GM12878 (cell line): Measurements from ENCODE around the gene ASCC1. TPM values are rescaled to one million over a fixed set of nuclear protein-coding genes. Genes with fewer than 3 reads are reported as not detected.

Experiments
- ATAC-seq: fragments of 200-7000 bp; cut with Tn5 transposase; 3 replicates; pipeline ENCODE4 v1.9.1; 2020; ENCODE audit warnings: mild to moderate bottlenecking, moderate library complexity
- BruUV-seq: library from RNA; stranded (reverse); fragments of 400-500 nt; replicated peaks from 2 replicates; lab custom pipeline; 2021; lab: Mats Ljungman, UMichigan
- CTCF ChIA-PET: fragments of 300-600 bp; sonication (Branson Sonifier 250); formaldehyde crosslinking; extraction: SDS; loops from one replicate; lab custom pipeline; 2021; ENCODE audit warnings: inconsistent platforms; lab: Yijun Ruan, JAX
- POLR2A ChIA-PET: fragments of 350-600 bp; formaldehyde crosslinking; extraction: SDS; loops from one replicate; lab custom pipeline; 2021; ENCODE audit warnings: inconsistent platforms; lab: Charles Lee
- RAD21 ChIA-PET: fragments of 300-600 bp; sonication (Branson Sonifier 250); formaldehyde crosslinking; loops from one replicate; lab custom pipeline; 2023; ENCODE audit warnings: antibody characterized with exemption; ENCODE audit not compliant: unreplicated experiment; lab: Charles Lee
- SMC1A ChIA-PET: fragments of 300-600 bp; sonication (Branson Sonifier 250); formaldehyde crosslinking; loops from one replicate; lab custom pipeline; 2023; ENCODE audit not compliant: unreplicated experiment, uncharacterized antibody; lab: Charles Lee
- DNase-seq: peaks from one replicate; pipeline ENCODE4 v3.0.0-alpha.2; 2011; ENCODE audit warnings: low read depth, low spot score
- FAIRE-seq: peaks from 3 replicates; lab custom pipeline; 2011; peaks lifted over from hg19 to GRCh38; lab: Jason Lieb, UNC
- H2AFZ ChIP-seq: 2 replicates; pipeline ENCODE4 v1.6.0; 2011; ENCODE audit warnings: low read depth, low read length, control low read depth; ENCODE audit not compliant: control insufficient read depth
- H3K27ac ChIP-seq: 2 replicates; pipeline ENCODE4 v1.5.1; 2011; ENCODE audit warnings: control low read depth; ENCODE audit not compliant: control insufficient read depth, insufficient read depth
- H3K27me3 ChIP-seq, 2 experiments: replicated peaks in 1 of 2; 2 replicates each; pipeline versions ENCODE4 v1.6.0 to v1.6.1; 2011; ENCODE audit warnings: low read length in 1 of 2; ENCODE audit not compliant: control insufficient read depth in 2 of 2, insufficient read depth in 2 of 2
- H3K36me3 ChIP-seq, 2 experiments: 2 replicates each; pipeline ENCODE4 v1.5.1; 2011; ENCODE audit warnings: low read length in 1 of 2; ENCODE audit not compliant: control insufficient read depth in 2 of 2, insufficient read depth in 2 of 2
- H3K4me1 ChIP-seq: 2 replicates; pipeline ENCODE4 v1.6.1; 2011; ENCODE audit warnings: mild to moderate bottlenecking, low read length, moderate library complexity, mixed read lengths; ENCODE audit not compliant: control insufficient read depth, insufficient read depth
- H3K4me2 ChIP-seq: 2 replicates; pipeline ENCODE4 v1.6.0; 2011; ENCODE audit warnings: control low read depth; ENCODE audit not compliant: control insufficient read depth, insufficient read depth
- H3K4me3 ChIP-seq: fragments of 200-600 bp; sonication (generic); 2 replicates; pipeline ENCODE4 v1.5.1; 2016
- H3K79me2 ChIP-seq: 2 replicates; pipeline ENCODE4 v1.6.0; 2011; ENCODE audit warnings: low read length; ENCODE audit not compliant: control insufficient read depth, insufficient read depth
- H3K9ac ChIP-seq: 2 replicates; pipeline ENCODE4 v1.8.0; 2011; ENCODE audit warnings: low read length, control low read depth, mixed read lengths; ENCODE audit not compliant: control insufficient read depth, insufficient read depth
- H3K9me3 ChIP-seq: replicated peaks from 3 replicates; pipeline ENCODE4 v1.5.1; 2011; ENCODE audit warnings: mild to moderate bottlenecking, low read length; ENCODE audit not compliant: control insufficient read depth, insufficient read depth
- H4K20me1 ChIP-seq: 2 replicates; pipeline ENCODE4 v1.6.0; 2011; ENCODE audit not compliant: control insufficient read depth, insufficient read depth
- ASH2L ChIP-seq: fragments of 300-600, 200-600 bp; sonication (generic); IDR thresholded peaks from 2 replicates; pipeline ENCODE4 v1.6.1; 2017; ENCODE audit warnings: low read depth, mild to moderate bottlenecking, borderline replicate concordance
- BMI1 ChIP-seq: fragments of 450-650 bp; IDR thresholded peaks from 2 replicates; pipeline ENCODE4 v1.6.1; 2016; ENCODE audit warnings: mild to moderate bottlenecking, moderate library complexity, borderline replicate concordance
- CBX5 ChIP-seq: sonication (generic); IDR thresholded peaks from 2 replicates; pipeline ENCODE4 v1.6.1; 2016; ENCODE audit warnings: low read depth, moderate library complexity, mild to moderate bottlenecking, inconsistent platforms
- CHD2 ChIP-seq: IDR thresholded peaks from 2 replicates; pipeline ENCODE4 v1.6.1; 2011; ENCODE audit warnings: low read depth, low read length, improper control_type of control experiment, borderline replicate concordance
- E2F4 ChIP-seq: IDR thresholded peaks from 2 replicates; pipeline ENCODE4 v1.6.1; 2012; ENCODE audit warnings: low read depth, low read length, improper control_type of control experiment
- FOXM1 ChIP-seq: IDR thresholded peaks from 2 replicates; pipeline ENCODE4 v1.6.1; 2012; ENCODE audit warnings: low read depth, mild to moderate bottlenecking, inconsistent platforms, low read length, moderate library complexity
- GABPA ChIP-seq: IDR thresholded peaks from 2 replicates; pipeline ENCODE4 v1.6.1; 2014; ENCODE audit warnings: antibody characterized with exemption, low read depth, mild to moderate bottlenecking, inconsistent platforms
- HCFC1 ChIP-seq: fragments of 150-350 bp; IDR thresholded peaks from 2 replicates; pipeline ENCODE4 v1.6.1; 2014; ENCODE audit warnings: low read length
- HDAC2 ChIP-seq: fragments of 200-600 bp; sonication (generic); IDR thresholded peaks from 2 replicates; pipeline ENCODE4 v1.6.1; 2017
- LARP7 ChIP-seq: fragments of 450-650 bp; IDR thresholded peaks from 2 replicates; pipeline ENCODE4 v1.6.1; 2017; ENCODE audit warnings: mild to moderate bottlenecking
- NR2C1 ChIP-seq: fragments of 450-650 bp; IDR thresholded peaks from 2 replicates; pipeline ENCODE4 v1.6.1; 2017; ENCODE audit warnings: antibody characterized with exemption, mild to moderate bottlenecking, moderate library complexity
- SMC3 ChIP-seq: IDR thresholded peaks from 2 replicates; pipeline ENCODE4 v1.6.1; 2011; ENCODE audit warnings: low read length, improper control_type of control experiment, borderline replicate concordance
- SRF ChIP-seq, 2 experiments: IDR thresholded peaks; 2 replicates each; pipeline ENCODE4 v1.6.1; 2011; ENCODE audit warnings: low read depth in 2 of 2, low read length in 2 of 2, mild to moderate bottlenecking in 1 of 2, moderate library complexity in 1 of 2
- STAT1 ChIP-seq: fragments of 450-650 bp; conservative IDR thresholded peaks from 2 replicates; pipeline ENCODE4 v1.6.1; 2014; ENCODE audit warnings: antibody characterized with exemption, mild to moderate bottlenecking
- SUPT20H ChIP-seq: IDR thresholded peaks from 2 replicates; pipeline ENCODE4 v1.6.1; 2011; ENCODE audit warnings: low read depth, mild to moderate bottlenecking, low read length, moderate library complexity, borderline replicate concordance; ENCODE audit not compliant: control insufficient read depth
- TAF1 ChIP-seq: IDR thresholded peaks from 2 replicates; pipeline ENCODE4 v1.6.1; 2011; ENCODE audit warnings: mild to moderate bottlenecking, low read depth, low read length, borderline replicate concordance
- WGBS: methylation state at CpG from one replicate; pipeline ENCODE4 v1.1.6; 2016; ENCODE audit warnings: low lambda C conversion rate; ENCODE audit not compliant: insufficient replicate concordance, insufficient coverage; ENCODE audit errors: missing lambda C conversion rate; 5-methylcytosine and 5-hydroxymethylcytosine counted together
- in situ Hi-C: fragments of 300-500 bp; cut with MboI; formaldehyde crosslinking; loops from 9 replicates; pipeline ENCODE4 v1.14.3; 2018; ENCODE audit warnings: mixed read lengths
- intact Hi-C: fragments of 100-400 bp; cut with micrococcal nuclease; formaldehyde crosslinking; loops from one replicate; pipeline ENCODE4 v1.14.2; 2022; ENCODE audit not compliant: unreplicated experiment
- polyA plus RNA-seq, 11 experiments: library from polyadenylated mRNA; depleted of rRNA in 4 of 11; unstranded in 6 of 11; stranded (reverse) in 5 of 11; fragments of >200 nt; fragmentation: Nextera tagmentation in 4 of 11; fragmentation: Illumina TruSeq in 1 of 11; extraction: Ambion mirVana in 4 of 11; extraction: Trizol in 1 of 11; gene quantifications; 1 replicate in 1 of 11; 2 replicates in 10 of 11; pipeline versions ENCODE4 v1.2.1 to v1.2.3, GENCODE V29; 2011 to 2016; ENCODE audit warnings: inconsistent platforms in 2 of 11, missing spikeins in 2 of 11, low read depth in 1 of 11
- total RNA-seq, 4 experiments: library from RNA; depleted of rRNA in 3 of 4; stranded (reverse); fragments of >200 nt in 3 of 4; fragmentation: Illumina TruSeq in 1 of 4; extraction: Trizol in 1 of 4; gene quantifications; 2 replicates each; pipeline versions ENCODE4 v1.2.1 to v1.2.3, GENCODE V29; 2013 to 2021
- TF ChIP-seq, protein P1 (sequence below): fragments of 450-650 bp; IDR thresholded peaks from 2 replicates; pipeline ENCODE4 v1.6.1; 2017; ENCODE audit warnings: antibody characterized with exemption, mild to moderate bottlenecking, moderate library complexity
- TF ChIP-seq, protein P2 (sequence below): IDR thresholded peaks from 2 replicates; pipeline ENCODE4 v1.6.1; 2012; ENCODE audit warnings: low read depth, low read length, improper control_type of control experiment
- TF ChIP-seq, protein P3 (sequence below): IDR thresholded peaks from 2 replicates; pipeline ENCODE4 v1.6.1; 2011; ENCODE audit warnings: borderline replicate concordance, low read depth, mild to moderate bottlenecking, moderate library complexity, low read length; ENCODE audit not compliant: insufficient read depth, poor library complexity, severe bottlenecking

Gene ASCC1
- total and polyA plus RNA-seq, 10 of the 15 experiments (the other 5 are each of a cell fraction or from before 2014, with no cell fraction given) = 23.3 to 80.6 (median 42.8) TPM

DNA sequence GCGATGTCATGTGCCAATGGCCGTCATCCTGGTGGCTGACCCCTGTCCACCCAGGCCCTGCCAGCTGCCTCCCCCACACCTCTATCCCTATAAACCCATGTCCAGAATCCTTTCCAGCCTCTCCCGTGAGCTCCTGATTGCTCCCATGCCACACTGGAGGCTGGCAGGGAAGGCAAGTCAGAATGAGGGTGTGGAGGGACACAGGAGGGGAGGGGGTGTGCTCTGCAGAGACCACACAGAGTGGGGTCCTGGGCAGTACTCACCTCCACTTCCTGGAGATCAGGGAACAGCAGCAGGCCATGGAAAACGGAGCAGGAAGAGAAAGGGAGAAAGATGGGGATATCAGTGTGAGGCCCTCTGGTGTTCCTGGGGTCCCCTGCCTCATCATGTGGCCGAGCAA is 143.4 kb downstream of the ASCC1 start (continued):
- TF ChIP-seq LARP7 = no peak
- TF ChIP-seq, protein P1, sequence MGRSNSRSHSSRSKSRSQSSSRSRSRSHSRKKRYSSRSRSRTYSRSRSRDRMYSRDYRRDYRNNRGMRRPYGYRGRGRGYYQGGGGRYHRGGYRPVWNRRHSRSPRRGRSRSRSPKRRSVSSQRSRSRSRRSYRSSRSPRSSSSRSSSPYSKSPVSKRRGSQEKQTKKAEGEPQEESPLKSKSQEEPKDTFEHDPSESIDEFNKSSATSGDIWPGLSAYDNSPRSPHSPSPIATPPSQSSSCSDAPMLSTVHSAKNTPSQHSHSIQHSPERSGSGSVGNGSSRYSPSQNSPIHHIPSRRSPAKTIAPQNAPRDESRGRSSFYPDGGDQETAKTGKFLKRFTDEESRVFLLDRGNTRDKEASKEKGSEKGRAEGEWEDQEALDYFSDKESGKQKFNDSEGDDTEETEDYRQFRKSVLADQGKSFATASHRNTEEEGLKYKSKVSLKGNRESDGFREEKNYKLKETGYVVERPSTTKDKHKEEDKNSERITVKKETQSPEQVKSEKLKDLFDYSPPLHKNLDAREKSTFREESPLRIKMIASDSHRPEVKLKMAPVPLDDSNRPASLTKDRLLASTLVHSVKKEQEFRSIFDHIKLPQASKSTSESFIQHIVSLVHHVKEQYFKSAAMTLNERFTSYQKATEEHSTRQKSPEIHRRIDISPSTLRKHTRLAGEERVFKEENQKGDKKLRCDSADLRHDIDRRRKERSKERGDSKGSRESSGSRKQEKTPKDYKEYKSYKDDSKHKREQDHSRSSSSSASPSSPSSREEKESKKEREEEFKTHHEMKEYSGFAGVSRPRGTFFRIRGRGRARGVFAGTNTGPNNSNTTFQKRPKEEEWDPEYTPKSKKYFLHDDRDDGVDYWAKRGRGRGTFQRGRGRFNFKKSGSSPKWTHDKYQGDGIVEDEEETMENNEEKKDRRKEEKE = no peak
- TF ChIP-seq GABPA = no peak
- TF ChIP-seq TAF1 = no peak
- TF ChIP-seq BMI1 = no peak
- TF ChIP-seq E2F4 = no peak
- TF ChIP-seq SMC3 = no peak
- no peak for TF ChIP-seq FOXM1
- TF ChIP-seq, all 136 proteins: peak for 0

- peaks cover 15% of the 10 kb centered on the region for H3K4me1 ChIP-seq
- no peak overlapping the region for H3K27ac ChIP-seq
- in situ Hi-C loops (no loop called here), intact Hi-C loops (no loop called here)
- H3K79me2 ChIP-seq = no peaks in the 10 kb centered on the region
- ChIA-PET CTCF (interaction anchor here (0.7 to 7.0 kb wide), 7 partner anchors 11 to 266 kb away, joined by 3 to 65 read pairs (median 3); no protein-coding TSS in a partner anchor), POLR2A (no interaction called here), SMC1A (interaction anchor here (1.3 to 1.8 kb wide), 3 partner anchors 17 to 25 kb away, joined by 4 to 8 read pairs (median 5); no protein-coding TSS in a partner anchor), RAD21 (interaction anchor here (3.8 kb wide), 1 partner anchor 23 kb away, joined by 34 read pairs; no protein-coding TSS in a partner anchor)
- 79% methylated on average over 5 of the region's 5 CpGs for WGBS
- H2AFZ ChIP-seq = no peak overlapping the region
- no peak for ATAC-seq
- H4K20me1 ChIP-seq = no peaks in the 10 kb centered on the region
- no peak for FAIRE-seq
- H3K9ac ChIP-seq = no peak overlapping the region
- H3K27me3 ChIP-seq = no peaks in the 10 kb centered on the region
- H3K36me3 ChIP-seq = no peaks in the 10 kb centered on the region
- no peak overlapping the region for H3K4me2 ChIP-seq
- BruUV-seq = no TSS peak
- no peak overlapping the region for H3K4me3 ChIP-seq
- H3K9me3 ChIP-seq = no peaks in the 10 kb centered on the region
- no peak for DNase-seq
- no peak for TF ChIP-seq NR2C1
- TF ChIP-seq CHD2 = no peak
- TF ChIP-seq SRF (IDR thresholded peaks at IDR 0.05; ENCODE audit: low read depth in 2 of 2, low read length in 2 of 2) = no peak
- TF ChIP-seq, protein P2, sequence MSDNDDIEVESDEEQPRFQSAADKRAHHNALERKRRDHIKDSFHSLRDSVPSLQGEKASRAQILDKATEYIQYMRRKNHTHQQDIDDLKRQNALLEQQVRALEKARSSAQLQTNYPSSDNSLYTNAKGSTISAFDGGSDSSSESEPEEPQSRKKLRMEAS = no peak
- no peak for TF ChIP-seq CBX5
- TF ChIP-seq ASH2L = no peak
- TF ChIP-seq HCFC1 = no peak
- no peak for TF ChIP-seq SUPT20H
- no peak for TF ChIP-seq HDAC2
- TF ChIP-seq, protein P3, sequence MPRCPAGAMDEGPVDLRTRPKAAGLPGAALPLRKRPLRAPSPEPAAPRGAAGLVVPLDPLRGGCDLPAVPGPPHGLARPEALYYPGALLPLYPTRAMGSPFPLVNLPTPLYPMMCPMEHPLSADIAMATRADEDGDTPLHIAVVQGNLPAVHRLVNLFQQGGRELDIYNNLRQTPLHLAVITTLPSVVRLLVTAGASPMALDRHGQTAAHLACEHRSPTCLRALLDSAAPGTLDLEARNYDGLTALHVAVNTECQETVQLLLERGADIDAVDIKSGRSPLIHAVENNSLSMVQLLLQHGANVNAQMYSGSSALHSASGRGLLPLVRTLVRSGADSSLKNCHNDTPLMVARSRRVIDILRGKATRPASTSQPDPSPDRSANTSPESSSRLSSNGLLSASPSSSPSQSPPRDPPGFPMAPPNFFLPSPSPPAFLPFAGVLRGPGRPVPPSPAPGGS = no peak
- no peak for TF ChIP-seq STAT1
Observed at GRCh38 chr10:72072046-72072445, 144.0 kb downstream of the ASCC1 start.
